DMS153 (cell line): ENCODE data around the gene ADAM22.

Experiments used
- DNase-seq: peaks from one replicate; lab custom pipeline; 2025; lab: John Stamatoyannopoulos, UW

Gene ADAM22

DNA sequence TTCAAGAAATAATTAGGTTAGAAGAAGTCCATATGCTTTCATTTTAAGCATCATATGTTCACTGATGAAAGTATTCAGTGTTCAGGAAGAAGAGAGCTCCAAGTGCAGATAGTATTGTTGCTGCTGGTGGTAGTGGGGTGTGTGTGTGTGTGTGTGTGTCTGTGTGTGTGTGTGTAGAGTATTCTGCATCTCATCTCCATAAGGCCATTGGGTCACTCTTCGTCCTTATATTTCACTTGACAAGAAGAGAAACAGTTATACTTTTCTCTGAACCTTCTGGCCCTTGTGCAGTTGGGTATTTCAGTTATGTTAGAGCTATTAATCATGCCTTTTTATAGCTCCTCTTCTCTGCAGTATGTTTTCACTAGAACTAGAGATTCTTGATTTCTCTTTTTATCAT, 26.2 kb downstream of the ADAM22 start:
- DNase-seq, result no peak

DNA sequence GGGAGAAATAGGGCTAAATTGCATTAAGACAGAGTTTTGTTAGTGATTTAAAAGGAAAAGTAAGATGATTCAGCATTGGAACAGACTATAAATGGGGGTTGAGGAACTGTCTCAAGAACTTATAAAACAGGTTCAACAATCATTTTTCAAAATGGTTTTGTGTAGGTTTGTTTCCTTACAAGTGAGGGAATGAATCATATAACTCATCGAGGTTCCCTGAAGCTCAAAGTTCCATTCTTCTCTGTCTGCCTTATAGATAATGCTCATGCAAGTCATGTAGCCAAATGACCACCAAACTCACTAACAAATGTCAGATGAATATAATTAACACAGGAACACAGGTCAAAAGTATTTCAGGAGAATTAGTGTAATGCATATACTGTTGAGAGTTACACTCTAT, 27.7 kb downstream of the ADAM22 start:
- DNase-seq, result no peak

GRCh38 chr7:87966271-87966670, 32.2 kb downstream of the ADAM22 start:
- DNase-seq, result no peak

DNA sequence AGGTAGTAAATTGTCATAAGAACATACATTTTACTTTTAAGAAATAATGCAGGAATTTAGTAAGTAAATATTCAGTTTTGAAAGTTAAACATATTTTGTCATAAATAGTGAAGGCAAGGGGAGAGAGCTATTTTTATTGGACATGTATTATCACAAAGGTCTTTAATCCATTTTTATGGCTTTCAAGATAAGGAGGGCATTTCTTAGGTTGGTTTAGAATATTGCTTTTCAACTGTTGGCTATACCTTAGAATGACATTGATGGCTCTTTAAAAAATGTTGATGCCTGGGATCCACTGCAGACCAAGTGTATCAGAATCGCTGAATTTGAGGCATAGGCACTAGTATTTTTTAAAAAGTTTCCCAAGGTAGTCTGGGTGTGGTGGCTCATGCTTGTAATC, 34.0 kb downstream of the ADAM22 start:
- DNase-seq, result no peak

GRCh38 chr7:87982116-87982515, 48.1 kb downstream of the ADAM22 start:
- DNase-seq, result no peak

DNA sequence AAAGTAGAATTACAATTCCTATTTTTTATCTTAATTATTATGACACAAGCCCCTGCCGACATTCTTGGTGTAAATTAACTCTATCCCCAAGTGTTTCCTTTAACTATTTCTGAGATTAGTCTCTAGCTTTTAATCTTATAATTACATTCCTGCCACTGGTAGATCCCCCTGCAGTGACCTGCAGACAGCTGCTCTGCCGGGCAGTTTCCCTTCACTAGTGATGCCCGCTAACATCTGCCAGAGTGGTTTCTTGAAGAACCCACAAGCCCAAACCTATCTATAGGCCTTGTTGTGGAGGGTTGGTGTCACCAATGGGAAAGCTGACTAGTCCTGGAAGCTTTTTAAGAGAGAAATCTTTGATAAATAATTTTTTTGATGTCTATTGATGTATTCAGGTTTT, 50.0 kb downstream of the ADAM22 start:
- no peak for DNase-seq

DNA sequence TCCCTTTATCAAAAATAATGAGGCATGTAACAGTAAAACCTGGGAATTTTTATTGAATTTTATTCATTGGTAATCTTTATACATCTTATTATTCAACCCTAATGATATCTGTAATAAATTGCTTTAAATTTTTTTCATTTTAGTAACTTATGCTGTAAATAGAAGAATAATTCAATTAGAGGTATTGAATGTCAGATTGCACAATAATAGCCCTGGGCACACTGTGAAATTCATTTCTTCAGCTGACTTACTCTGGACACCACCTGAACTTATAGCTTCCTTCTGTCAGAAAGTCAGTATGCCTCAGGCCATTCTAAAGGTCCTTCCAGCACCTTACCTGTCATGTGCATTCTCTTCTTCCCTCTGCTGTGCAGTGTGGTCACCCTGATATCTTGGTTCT, 59.2 kb downstream of the ADAM22 start:
- no peak for DNase-seq

GRCh38 chr7:87999261-87999660, 65.2 kb downstream of the ADAM22 start:
- DNase-seq, result no peak

- DNase-seq, result no peak
Measured at GRCh38 chr7:88001744-88002530, 67.9 kb downstream of the ADAM22 start.

GRCh38 chr7:88002617-88003016, 68.6 kb downstream of the ADAM22 start:
- DNase-seq, result no peak

- no peak for DNase-seq
Measured at GRCh38 chr7:88003581-88003980, 69.5 kb downstream of the ADAM22 start.

DNA sequence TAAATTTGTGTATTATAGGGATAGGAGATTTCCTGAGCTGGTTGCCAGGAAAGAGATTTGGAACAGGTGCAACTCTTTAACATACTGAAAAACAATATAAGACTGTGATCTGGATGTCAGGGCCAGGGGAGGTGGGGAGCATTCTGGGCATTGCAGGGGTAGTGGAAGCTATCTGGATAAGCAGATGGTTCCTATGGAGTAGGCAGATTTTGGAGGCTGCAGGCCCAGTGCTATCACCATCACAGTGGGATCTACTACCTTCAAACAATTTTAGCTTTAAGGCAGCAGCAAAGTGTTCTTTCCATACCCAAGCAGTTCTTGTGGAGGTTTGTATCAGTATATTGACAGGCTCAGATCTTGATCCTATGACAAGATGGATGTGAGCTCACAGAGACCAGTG, 71.1 kb downstream of the ADAM22 start:
- DNase-seq, result no peak

- DNase-seq, result no peak
Measured at GRCh38 chr7:88009651-88010050, 75.6 kb downstream of the ADAM22 start.

GRCh38 chr7:88012086-88012485, 78.0 kb downstream of the ADAM22 start:
- DNase-seq, result no peak

DNA sequence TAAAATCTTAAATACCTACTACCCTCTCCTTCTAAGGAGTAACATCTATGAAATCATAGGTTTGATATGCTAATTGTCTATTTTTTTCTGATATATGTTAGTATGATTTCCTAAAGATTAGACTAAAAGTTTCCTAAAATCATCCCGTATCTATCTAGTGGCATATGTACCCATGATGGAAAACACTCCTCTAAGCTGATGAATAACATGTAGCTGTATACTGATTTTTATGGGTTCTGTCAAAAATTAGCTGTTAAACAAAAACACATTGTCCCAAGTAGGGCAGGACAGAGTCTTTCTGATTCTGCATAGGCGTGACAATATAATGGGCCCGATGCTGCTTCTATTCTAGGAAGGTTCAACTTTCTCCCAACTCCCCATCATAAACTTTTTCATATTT, 79.9 kb downstream of the ADAM22 start:
- no peak for DNase-seq

DNA sequence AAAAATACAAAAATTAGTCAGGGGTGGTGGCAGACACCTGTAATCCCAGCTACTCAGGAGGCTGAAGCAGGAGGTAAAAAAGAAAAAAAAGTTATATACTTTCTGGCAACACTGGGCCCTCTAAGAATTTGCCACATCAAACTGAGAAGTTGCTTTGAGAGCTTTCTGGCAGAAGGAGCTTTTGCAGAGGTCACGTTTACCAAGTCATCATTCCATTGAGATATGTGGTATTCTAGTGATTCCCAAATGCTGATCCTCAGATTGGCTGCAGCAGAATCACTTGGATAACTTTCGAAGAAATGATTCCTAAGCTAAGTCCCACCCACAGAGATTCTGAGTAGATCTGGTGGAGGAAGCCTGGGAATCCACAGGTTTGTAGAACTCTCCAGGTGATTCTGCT, 80.5 kb downstream of the ADAM22 start:
- no peak for DNase-seq

- no peak for DNase-seq
Measured at GRCh38 chr7:88015309-88015708, 81.3 kb downstream of the ADAM22 start.

- no peak for DNase-seq
Measured at GRCh38 chr7:88018501-88018900, 84.5 kb downstream of the ADAM22 start.

DNA sequence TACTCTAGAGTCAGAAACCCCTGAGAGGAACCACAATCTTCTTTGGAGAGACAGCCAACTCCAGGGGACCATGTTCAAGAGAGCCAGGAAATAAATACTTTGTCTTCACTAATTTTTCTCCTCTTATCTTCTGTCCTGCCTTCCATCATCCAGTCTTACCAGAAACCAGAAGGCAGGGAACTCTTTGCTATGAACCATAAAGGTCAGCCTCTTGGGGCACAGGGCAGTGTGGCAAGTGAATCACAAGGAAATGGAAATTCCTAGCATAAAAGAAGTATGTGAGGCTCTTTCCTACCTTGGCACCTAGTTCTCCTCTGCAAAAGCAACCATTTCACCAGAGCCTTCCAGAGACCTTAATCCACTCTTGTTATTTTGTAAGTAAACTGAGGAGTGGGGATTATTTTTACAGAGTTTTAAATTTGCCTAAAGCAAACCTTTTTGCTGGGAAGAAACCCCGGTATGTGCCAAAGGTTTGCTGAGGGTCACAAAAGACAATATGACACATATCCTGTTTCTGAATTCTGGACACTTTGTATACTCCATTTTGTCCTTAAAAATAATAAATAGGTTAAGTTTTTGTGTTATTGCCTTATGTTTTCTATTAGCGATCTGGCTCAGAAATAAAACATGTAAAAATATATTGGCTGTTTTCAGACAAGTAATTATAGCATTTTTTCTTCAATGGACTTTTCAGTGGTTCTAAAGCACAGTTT, 87.1 kb downstream of the ADAM22 start:
- no peak for DNase-seq

GRCh38 chr7:88027724-88028123, 93.7 kb downstream of the ADAM22 start:
- DNase-seq, result no peak

- DNase-seq, result no peak
Measured at GRCh38 chr7:88034083-88034695, 100.1 kb downstream of the ADAM22 start.

DNA sequence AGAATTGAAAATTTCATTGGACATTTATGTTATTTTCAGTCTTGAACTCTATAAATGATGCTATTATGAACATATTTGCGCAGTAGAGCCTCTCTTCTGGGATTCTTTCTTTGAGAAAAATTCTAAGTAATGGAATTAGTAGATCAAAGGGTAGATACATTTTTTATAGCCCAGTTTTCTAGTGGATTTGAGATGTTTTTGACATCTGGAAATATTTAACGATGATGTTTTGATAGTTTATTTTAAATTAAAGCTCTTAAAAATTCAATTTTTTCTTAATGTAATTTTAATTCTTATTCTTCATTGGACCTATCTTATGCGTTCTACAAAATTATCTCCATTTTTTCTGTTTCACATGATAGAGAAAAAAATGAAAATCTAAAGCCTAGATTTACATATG, 103.0 kb downstream of the ADAM22 start:
- DNase-seq, result no peak

- no peak for DNase-seq
Measured at GRCh38 chr7:88040694-88041093, 106.6 kb downstream of the ADAM22 start.
